ENCODE measurements around the gene MUSK.
"Not testable (repeated sequence)": the region's sequence is repeated elsewhere in the genome, so short reads cannot be mapped to it uniquely, and the experiment has no call there.

Gene MUSK

DNA sequence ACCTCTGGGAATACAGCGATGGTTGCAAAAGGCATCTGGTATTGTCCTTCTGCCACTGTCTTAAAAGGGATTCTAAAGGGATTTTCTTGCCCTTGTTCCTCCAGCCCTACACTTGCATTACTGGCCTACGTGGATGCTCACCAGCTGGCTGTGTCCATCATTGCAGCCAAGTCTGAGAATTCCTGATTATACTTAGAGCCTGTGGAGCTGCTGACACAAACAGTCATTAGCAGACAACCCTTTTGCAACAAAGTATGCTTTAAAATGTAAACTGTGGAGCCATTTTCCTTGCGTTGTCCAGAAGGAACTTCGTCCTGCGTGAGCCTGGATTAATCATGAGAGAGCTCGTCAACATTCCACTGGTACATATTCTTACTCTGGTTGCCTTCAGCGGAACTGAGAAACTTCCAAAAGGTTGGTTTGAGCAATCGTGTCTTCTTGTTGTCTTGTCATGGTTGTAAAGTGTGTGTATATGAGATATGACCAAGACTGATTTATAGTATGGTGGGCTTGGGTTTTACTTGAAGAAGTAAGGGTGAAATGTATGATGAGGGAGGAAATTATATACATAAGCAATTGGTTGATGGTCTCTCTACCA is at the start of gene MUSK:
MUSK (plus strand) TSS at position 222 of the 598 bp plus-strand sequence; CDS start at position 336, 114 bp downstream.
- no peak for DNase-seq

DNA sequence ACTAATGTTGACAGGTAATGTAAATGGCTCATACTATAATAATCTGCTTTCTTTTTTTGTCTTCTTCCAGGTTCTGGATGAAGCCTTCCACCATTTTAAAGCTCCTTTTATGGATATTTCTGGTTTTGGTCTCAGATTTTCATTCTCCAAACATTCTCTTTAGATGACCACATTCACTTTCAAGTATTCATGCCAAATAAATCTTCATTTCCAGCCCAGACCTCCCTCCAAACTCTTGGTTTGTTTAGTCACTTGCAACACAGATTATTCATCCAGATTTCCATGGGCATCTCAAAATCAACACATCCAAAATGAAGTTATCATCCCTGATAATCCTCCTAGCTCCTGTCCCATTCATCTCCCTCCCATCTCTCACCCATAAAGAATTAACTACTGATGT is 48.8 kb upstream of the MUSK start:
- no peak for DNase-seq

DNA sequence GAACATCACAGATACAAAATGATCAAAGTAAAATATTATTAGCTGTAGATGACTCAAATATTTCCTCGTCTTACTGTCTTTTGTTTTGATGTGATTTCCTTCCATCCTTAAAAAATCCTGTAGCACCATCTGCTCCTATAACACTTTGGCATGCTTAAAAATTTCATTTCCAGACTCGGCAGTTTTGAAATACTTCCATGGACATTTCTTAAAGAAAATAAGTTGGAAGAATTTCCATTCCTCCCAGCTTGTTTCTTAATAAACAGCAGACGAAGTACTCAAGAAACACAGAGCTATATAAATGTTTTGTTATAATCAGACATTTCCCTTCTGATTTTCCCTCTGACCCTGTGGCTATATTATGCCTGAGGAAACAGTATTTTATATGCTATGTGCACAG is 47.9 kb upstream of the MUSK start:
- no peak for DNase-seq

GRCh38 chr9:110622368-110622767 is 46.2 kb upstream of the MUSK start:
- no peak for DNase-seq

GRCh38 chr9:110623462-110624025 is 45.0 kb upstream of the MUSK start:
- DNase-seq = peak; percentile 71

DNA sequence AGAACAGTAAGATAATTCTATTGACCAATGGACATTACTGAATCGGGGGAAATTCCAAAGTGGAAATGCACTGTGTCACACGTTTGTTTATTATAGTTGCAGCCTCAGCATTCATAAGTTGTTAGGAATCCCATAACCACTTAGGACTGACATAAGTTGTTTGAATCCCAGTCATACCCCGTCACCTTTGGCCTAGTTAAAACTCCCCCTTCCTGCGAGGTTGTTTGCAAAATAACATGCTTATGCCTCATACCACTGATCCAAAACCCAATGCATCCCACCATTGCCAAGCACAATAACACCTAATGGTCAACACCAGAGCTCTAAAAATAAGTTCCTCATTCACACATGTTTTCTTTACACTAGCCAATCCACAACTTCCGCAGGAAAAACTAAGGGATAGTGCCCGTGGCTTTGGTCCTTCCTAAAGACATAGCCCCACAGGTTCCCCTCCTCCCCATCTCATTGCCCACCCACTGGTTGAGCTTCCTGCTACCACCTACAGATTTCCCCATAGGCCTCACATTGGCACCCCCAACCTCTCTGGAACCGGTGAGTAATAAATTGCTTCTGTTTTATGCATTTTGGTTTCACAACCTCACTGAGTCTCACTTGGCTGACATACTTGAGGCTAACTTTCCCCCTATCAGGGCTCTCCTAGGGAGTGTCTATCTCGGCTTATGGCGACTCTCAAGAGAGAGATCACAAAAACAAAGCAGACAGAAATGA is 42.3 kb upstream of the MUSK start:
- no peak for DNase-seq

DNA sequence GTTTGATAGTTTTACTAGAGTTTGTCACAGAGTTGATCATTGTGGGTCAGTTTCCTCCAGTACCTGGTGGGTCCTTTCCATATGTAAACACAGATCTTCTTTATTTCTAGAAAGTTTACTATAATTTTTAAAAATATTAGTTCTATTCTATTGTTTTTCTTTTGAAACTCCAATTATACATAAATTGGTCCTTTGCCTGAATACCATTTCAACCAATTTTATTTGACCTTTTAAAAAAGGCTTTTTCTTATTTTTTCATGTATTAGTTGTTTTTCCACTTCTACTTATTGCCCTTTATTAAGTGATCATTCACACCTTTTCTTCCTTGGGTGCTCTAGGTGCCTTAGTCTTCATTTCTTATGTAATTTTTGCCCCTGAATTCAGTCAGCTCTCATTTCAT is 33.0 kb upstream of the MUSK start:
- no peak for DNase-seq

DNA sequence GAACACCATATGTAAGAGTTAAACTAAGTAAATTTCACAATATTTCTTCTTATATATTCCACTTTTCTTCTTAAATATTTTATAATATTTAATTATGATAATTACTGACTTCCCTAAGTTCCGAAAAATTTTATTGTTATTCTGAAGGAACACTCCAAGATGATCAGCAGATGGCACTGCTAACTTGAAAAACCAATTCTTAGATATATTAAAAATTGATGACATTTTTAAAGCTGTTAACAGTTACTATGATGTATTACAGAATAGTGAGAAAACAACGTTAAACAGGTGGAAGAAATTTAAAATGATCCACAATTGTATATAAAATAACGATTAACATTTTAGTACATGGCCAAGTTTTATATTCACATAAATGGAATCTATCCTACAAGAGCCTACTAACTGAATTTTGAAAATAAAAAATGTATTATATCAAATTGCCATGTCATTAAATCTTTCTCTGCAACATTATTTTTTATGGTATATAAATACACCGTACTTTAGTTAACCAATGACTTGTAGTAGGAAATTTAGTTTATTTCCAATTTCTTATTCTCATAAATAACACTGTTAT is 30.1 kb upstream of the MUSK start:
- DNase-seq = no peak

DNA sequence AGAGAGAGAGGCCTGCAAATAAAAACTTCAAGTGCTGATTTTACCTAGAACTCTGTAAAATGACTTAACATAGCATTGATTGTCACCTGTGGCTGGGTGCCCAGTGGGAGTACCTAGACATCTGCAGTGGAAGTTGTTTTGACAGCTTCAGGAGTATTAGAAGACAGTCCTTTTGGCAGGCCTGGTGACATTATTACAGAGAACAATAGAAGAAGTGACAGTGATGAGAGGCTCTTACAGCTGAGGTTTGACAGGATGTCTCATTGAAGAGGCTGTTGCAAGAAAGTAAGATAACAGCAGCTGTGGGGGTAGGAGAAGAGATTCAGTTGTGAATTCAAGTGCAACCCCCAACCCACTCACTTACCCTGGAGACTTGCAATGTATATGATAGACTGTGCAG is 27.9 kb upstream of the MUSK start:
- no peak for DNase-seq

DNA sequence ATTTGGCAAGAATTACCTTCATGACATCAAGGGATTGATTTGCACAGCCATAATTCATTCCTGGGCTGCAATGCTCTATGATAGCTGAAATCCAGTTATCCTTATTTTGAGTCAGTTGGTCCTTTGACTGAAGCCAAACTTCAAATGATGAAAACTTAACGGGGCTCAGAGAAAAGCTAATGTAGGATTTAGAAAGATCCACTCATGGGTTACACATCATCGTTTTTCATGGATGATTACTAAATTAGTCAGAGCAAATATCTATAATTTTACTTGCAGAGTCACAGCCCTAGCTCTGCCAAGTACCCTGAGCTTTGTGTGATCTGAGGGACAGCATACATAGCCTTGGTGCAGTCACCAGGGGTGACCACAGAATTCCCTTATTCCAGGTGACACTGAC is 27.3 kb upstream of the MUSK start:
- DNase-seq = no peak

GRCh38 chr9:110648696-110649095 is 19.9 kb upstream of the MUSK start:
- no peak for DNase-seq

- no peak for DNase-seq
These were observed 18.3 kb upstream of the MUSK start for GRCh38 chr9:110650261-110650660.

DNA sequence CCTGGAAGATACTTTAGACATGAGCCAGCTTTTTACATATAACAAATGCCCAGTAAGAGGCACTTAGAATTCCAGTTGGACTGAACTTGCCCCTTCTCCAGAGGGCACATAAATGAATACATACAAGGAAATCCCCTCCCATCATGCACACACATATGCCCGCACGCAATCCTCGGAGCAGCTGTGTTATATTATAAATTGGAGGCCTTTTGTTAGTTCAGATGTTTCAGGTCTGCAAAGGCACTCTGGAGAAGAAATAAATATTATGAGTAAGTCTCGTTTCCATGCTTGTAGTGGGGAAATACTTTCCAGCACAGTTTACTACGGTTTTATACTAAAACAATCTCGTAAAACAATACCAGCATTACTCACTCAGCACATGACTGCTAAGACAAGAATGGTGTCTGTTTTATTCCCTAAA is 17.6 kb upstream of the MUSK start:
- no peak for DNase-seq

- no peak for DNase-seq
These were observed 12.6 kb upstream of the MUSK start for GRCh38 chr9:110655754-110656641.

GRCh38 chr9:110659891-110660541 is 8.6 kb upstream of the MUSK start:
- DNase-seq = no peak

DNA sequence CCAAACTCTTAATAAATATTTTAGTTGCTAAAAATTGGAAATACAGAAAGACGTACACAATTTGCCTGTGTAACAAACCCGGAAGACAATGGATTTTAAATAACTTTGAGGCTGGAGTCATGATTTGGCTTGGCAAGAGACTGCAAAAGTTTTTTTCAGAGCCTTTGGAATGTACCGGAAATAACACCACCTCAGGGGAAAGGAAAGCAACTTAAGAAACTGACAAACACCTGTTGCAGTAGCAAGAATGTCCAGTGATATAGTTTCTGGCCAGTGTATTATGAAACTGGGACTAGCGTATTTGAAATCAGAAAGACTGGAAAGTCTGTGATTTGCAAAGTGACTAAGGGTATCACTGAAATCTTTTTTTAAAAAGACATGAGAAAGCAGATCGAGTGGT is 842 bp downstream of the MUSK start:
- no peak for DNase-seq

GRCh38 chr9:110671849-110672248 is 3.3 kb downstream of the MUSK start:
- no peak for DNase-seq

DNA sequence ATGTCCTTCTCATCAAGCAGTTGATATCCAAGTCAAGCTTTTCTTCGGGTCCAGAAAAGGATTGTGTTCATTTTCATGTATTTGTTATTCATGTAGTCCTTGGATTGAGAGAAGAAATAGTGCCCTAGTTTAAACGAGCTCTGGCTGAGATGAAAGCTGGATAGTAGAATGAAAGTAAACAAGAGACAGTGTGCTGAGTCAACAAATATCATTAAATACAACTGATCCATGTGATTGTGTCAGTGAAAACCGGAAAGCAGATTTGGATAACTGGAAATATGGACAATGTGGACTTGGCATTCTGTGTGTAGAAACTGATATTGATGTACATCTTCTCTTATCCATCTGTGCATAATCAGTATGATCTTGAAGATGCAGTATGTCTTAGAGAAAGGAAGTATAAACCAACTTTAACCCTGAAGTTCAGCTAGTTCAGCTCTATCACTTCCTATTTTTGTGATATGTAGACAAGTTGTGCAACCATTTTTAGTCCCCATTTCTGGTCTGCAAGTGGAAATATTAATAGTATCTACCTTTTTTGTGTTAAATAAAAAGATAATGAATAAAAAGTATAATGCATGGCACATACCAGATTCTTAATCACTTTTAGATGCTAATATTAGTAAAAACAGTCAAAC is 4.4 kb downstream of the MUSK start:
- DNase-seq = no peak

GRCh38 chr9:110687497-110687896 is 18.9 kb downstream of the MUSK start:
- DNase-seq = no peak

GRCh38 chr9:110688329-110688728 is 19.7 kb downstream of the MUSK start:
- DNase-seq = no peak

GRCh38 chr9:110691002-110691549 is 22.5 kb downstream of the MUSK start:
- DNase-seq = no peak

GRCh38 chr9:110695846-110696245 is 27.3 kb downstream of the MUSK start:
- not testable (repeated sequence) for DNase-seq

Measured in NCI-H1694 (cell line).